ENCODE measurements around the gene ASB10. TPM values are rescaled to one million over a fixed set of nuclear protein-coding genes. Genes with fewer than 3 reads are reported as not detected.

Gene ASB10
- total RNA-seq, 2 experiments from 2014 or later: not detected

DNA sequence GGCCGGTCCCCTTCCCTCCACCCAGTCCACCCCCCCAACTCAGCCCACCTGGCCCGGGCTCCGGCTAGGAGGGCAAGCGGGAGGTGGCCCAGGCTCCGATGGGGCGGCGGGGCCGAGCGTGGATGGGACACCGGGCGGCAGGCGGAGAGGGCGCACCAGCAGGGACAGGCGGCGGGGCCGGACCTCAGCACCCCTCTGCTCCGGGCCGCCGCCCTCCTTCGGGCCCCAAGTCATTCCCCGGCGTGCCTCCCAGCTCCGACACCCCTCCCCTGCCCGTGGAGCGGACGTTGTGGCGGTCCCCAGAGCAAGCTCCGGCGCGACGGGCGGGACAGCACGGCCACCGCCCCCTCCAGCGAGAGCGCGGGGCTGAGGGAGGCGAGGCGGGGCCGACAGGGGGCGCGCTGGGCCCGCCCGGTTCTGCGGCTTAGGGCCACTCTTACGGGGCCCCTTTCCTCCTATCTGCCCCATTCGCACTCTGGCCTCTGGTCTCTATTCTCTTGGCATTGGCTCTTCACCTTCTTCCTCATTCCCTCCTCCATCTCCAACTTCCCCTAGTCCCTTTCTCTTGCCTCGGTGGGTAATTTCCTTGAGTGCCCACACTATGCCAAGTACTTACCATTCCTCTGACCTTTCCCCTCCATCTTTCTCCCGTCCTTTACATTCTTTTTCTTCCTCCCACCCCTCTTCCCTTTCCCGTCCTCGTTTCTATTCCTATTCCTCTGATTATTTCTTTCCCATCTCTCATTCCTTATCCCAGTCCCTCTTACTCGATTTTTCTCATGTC, 18.9 kb downstream of the ASB10 start:
- H3K27ac Mint-ChIP-seq: no peak overlapping the region
- DNase-seq: peak; percentile 77
- no peaks in the 10 kb centered on the region for H3K9me3 Mint-ChIP-seq
- H3K4me1 Mint-ChIP-seq: peaks cover 9% of the 10 kb centered on the region
- H3K36me3 Mint-ChIP-seq: no peaks in the 10 kb centered on the region
- peaks cover 55% of the 10 kb centered on the region for H3K27me3 Mint-ChIP-seq
- H3K4me3 Mint-ChIP-seq: peak overlapping the region; percentile 67

GRCh38 chr7:151167197-151167961, 19.7 kb downstream of the ASB10 start, which contains the start of gene GBX1:
Gene GBX1 (minus strand): TSS chr7:151167694. CDS start chr7:151167548, 146 bp downstream.
- Mint-ChIP-seq H3K36me3 (no peaks in the 10 kb centered on the region), H3K27ac (no peak within 1 kb of the TSS)
- no peak for DNase-seq

GRCh38 chr7:151166629-151167196, 20.3 kb downstream of the ASB10 start:
- no peak overlapping the region for H3K27ac Mint-ChIP-seq
- no peak for DNase-seq
- no peak overlapping the region for H3K4me3 Mint-ChIP-seq
- no peaks in the 10 kb centered on the region for H3K4me1 Mint-ChIP-seq
- H3K36me3 Mint-ChIP-seq: no peaks in the 10 kb centered on the region
- no peaks in the 10 kb centered on the region for H3K9me3 Mint-ChIP-seq
- H3K27me3 Mint-ChIP-seq: peaks cover 42% of the 10 kb centered on the region

More at GRCh38 chr7:151167197-151167961, 19.7 kb downstream of the ASB10 start, which contains the start of gene GBX1:
- H3K4me1 Mint-ChIP-seq: peaks cover 4% of the 10 kb centered on the region
- H3K4me3 Mint-ChIP-seq: peak within 1 kb of the TSS; percentile 67
- H3K9me3 Mint-ChIP-seq: no peaks in the 10 kb centered on the region
- peaks cover 47% of the 10 kb centered on the region for H3K27me3 Mint-ChIP-seq

GRCh38 chr7:151161757-151162156, 25.3 kb downstream of the ASB10 start:
- Mint-ChIP-seq H3K9me3 (no peaks in the 10 kb centered on the region), H3K27ac (no peak overlapping the region), H3K4me1 (no peaks in the 10 kb centered on the region), H3K27me3 (peaks cover 12% of the 10 kb centered on the region), H3K36me3 (no peaks in the 10 kb centered on the region), H3K4me3 (no peak overlapping the region)
- no peak for DNase-seq

GRCh38 chr7:151157645-151158329, 29.3 kb downstream of the ASB10 start:
- no peaks in the 10 kb centered on the region for H3K9me3 Mint-ChIP-seq
- H3K27me3 Mint-ChIP-seq: peaks cover 26% of the 10 kb centered on the region
- DNase-seq: no peak

DNA sequence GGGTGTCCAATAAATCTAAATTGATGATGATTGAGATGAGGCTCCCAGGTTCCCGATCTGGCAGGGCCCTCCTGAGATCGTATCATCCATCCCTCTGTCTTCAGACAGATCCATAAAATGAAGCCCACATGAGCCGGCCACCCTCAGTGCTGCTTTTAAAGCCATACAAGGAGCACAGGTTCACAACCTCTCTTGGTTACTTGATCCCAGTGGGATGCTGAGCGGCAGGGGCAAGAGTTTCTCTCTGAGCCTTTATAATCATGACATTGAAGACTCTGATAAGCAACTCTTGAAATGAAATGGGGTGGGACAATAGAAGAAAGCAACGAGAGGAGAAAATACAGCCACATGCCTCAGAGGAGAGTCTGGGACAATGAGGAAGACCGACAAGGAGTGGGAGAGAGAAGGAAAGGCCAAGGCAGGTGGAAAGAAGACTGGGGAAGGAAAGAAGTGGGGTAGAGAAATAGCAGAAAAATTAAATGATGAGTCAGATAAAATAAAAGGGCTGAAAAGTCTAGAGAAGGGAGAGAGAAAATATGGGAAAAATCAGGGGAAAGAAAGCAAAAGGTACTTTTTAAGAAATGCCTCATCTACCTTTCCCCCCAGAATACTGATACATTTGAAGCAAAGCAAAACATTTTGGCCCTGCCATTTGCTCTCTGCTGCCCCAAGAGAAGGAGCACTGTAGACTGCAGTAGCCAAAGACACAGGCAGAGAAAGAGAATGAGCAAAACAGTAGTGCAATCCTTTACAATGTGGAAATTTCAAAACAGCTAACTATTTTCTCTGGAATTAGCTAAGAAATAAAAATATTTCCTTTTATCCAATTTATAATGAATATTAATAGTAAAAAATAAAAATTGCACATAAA, 34.2 kb downstream of the ASB10 start:
- no peaks in the 10 kb centered on the region for H3K9me3 Mint-ChIP-seq
- H3K4me1 Mint-ChIP-seq: no peaks in the 10 kb centered on the region
- H3K36me3 Mint-ChIP-seq: no peaks in the 10 kb centered on the region
- DNase-seq: no peak
- H3K27me3 Mint-ChIP-seq: peaks cover 38% of the 10 kb centered on the region
- no peak overlapping the region for H3K4me3 Mint-ChIP-seq
- no peak overlapping the region for H3K27ac Mint-ChIP-seq

More at GRCh38 chr7:151157645-151158329, 29.3 kb downstream of the ASB10 start:
- no peak overlapping the region for H3K27ac Mint-ChIP-seq
- H3K36me3 Mint-ChIP-seq: no peaks in the 10 kb centered on the region
- no peaks in the 10 kb centered on the region for H3K4me1 Mint-ChIP-seq
- no peak overlapping the region for H3K4me3 Mint-ChIP-seq

DNA sequence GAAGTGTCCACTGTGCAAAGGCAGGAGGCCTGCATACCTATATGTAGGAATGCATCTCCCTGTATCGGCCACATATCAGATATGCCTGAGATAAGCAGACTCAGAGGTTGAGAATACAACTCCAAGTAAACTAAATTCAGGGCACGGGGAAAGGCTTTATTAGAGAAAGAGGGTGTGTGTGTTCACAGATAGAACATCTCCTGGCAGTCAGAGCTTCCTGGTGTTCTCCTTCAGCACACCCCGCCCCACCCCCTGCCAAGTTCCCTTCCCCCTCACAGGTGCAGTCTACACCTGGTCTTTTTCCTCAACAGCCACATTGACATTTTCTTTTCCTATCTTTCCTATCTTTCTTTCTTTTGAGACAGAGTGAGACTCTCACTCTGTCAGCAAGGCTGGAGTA, 36.7 kb downstream of the ASB10 start:
- H3K27ac Mint-ChIP-seq: no peak overlapping the region
- no peak for DNase-seq
- no peak overlapping the region for H3K4me3 Mint-ChIP-seq
- no peaks in the 10 kb centered on the region for H3K36me3 Mint-ChIP-seq
- no peaks in the 10 kb centered on the region for H3K4me1 Mint-ChIP-seq
- H3K27me3 Mint-ChIP-seq: peaks cover 22% of the 10 kb centered on the region
- no peaks in the 10 kb centered on the region for H3K9me3 Mint-ChIP-seq

DNA sequence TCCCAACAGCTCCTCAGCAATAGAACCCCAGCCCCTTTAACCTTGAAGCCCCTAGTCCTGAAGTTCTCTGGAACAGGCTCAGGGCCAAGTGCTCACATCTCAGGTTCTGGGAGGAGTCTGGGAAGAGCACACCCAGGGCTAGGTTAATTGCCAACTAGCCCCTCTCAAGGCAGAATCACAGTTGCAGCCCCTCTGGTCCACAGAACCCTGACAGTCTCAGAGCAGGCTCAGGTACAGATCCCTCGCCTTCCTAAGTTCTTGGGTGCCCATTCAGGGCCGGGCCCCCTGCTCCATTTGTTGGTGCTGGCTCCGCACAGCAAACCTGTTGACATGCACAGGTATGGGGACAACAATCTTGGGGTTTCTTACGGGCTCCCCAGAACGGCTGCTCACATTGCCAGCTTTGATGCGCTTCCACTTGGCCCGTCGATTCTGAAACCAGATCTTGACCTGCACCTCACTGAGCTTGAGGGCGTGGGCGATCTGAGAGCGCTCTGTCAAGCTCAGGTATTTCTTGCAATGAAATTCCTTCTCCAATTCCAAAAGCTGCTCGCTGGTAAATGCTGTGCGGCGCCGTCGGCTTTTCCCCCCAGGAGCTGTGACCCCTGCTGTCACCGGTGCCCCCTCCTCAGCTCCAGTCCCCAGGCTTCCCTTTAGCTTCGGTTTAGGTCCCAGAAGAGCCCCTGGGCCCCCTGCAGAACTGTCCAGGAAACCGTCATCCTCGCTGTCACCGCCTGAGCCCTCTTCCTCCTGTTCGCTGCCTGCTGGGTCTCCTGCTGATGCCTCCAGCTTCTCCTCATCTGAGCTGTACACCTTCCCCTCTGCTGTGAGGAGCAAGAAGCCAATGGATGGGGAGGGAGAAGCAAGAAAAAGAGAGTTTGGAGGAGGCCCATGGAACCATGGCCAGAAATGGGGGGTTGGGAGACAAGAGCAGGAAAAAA, 38.5 kb downstream of the ASB10 start:
- Mint-ChIP-seq H3K4me1 (no peaks in the 10 kb centered on the region), H3K27ac (no peak overlapping the region), H3K36me3 (no peaks in the 10 kb centered on the region), H3K27me3 (peaks cover 12% of the 10 kb centered on the region), H3K4me3 (no peak overlapping the region), H3K9me3 (no peaks in the 10 kb centered on the region)
- DNase-seq: no peak

DNA sequence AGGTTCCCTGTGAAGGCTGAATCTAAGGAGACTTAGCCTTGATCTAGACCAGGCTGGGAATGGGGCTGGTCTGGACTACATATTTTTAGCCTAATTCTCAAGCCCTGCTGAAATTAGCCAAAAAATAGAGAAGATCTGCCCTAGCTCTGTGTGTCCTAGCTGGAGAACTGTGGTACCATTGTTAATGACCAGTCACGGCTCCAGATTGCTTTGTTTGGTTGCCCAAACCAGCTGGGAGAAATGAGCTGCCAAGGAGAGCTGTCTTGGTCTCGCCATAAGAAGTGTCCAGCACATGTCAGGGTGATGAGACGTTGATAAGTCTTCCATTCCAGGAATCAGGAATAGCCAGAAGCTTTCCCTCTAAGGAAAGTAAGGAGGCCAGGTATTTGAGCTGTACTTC, 40.3 kb downstream of the ASB10 start:
- Mint-ChIP-seq H3K27me3 (peaks cover 12% of the 10 kb centered on the region), H3K4me3 (no peak overlapping the region), H3K9me3 (no peaks in the 10 kb centered on the region), H3K27ac (no peak overlapping the region), H3K4me1 (no peaks in the 10 kb centered on the region), H3K36me3 (no peaks in the 10 kb centered on the region)
- no peak for DNase-seq

GRCh38 chr7:151144387-151144786, 42.7 kb downstream of the ASB10 start:
- no peak overlapping the region for H3K4me3 Mint-ChIP-seq
- H3K4me1 Mint-ChIP-seq: no peaks in the 10 kb centered on the region
- no peak overlapping the region for H3K27ac Mint-ChIP-seq
- peaks cover 6% of the 10 kb centered on the region for H3K27me3 Mint-ChIP-seq
- no peak for DNase-seq
- H3K36me3 Mint-ChIP-seq: no peaks in the 10 kb centered on the region
- no peaks in the 10 kb centered on the region for H3K9me3 Mint-ChIP-seq

DNA sequence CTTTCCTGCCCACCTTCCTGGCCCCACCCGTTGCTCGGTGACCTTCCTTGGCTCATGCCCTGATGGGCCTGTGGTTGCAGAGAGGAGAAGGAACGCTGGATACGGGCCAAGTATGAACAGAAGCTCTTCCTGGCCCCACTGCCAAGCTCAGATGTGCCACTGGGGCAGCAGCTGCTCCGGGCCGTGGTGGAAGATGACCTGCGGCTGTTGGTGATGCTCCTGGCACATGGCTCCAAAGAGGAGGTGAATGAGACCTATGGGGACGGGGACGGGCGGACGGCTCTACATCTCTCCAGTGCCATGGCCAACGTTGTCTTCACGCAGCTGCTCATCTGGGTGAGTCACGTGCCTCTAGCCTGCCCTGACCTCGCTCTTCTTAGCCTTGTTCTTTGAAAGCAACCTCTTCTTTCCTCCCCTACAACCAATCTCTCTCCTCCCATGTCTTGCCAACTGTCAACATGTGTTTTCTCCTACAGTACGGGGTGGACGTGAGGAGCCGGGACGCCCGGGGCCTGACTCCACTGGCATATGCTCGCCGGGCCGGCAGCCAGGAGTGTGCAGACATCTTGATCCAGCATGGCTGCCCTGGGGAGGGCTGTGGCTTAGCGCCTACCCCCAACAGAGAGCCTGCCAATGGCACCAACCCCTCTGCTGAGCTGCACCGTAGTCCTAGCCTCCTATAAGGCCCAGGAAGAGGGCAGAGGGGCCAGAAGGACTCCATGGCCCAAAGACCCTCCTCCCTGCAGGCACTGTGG, 43.6 kb downstream of the ASB10 start:
- H3K27me3 Mint-ChIP-seq: no peaks in the 10 kb centered on the region
- H3K27ac Mint-ChIP-seq: no peak overlapping the region
- DNase-seq: no peak
- no peak overlapping the region for H3K4me3 Mint-ChIP-seq
- H3K4me1 Mint-ChIP-seq: no peaks in the 10 kb centered on the region
- H3K36me3 Mint-ChIP-seq: no peaks in the 10 kb centered on the region
- H3K9me3 Mint-ChIP-seq: no peaks in the 10 kb centered on the region

DNA sequence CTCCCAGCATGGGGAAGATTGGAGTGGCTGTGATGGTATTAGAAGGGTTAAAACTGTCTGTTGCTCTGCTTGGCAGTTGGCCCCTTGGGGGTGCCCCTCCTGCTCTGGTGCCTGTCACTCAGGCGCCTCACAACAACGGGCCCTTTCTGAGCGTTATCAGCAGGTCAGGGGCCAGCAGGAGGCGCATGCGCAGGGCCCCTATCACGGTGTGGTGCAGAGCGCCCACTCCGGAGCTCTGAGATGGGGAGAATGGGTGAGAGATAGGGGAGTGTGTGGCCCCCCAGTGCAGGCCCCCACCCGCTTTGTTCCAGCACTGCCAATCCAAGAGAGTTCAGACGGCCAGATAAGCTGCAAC, 44.4 kb downstream of the ASB10 start:
- Mint-ChIP-seq H3K36me3 (no peaks in the 10 kb centered on the region), H3K4me1 (no peaks in the 10 kb centered on the region), H3K9me3 (no peaks in the 10 kb centered on the region), H3K4me3 (no peak overlapping the region), H3K27ac (no peak overlapping the region), H3K27me3 (no peaks in the 10 kb centered on the region)
- no peak for DNase-seq
